ENCODE results near the gene ANO7. TPM values are rescaled to one million over a fixed set of nuclear protein-coding genes. Genes with fewer than 3 reads are reported as not detected.
A peak's percentile ranks its signal among the peaks of the same experiment; 100 is the strongest.

Gene ANO7
- total and polyA plus RNA-seq, 11 donors = 0.67 to 3.0 (median 1.1) TPM

GRCh38 chr2:241218131-241219029, 29.9 kb downstream of the ANO7 start:
- TF ChIP-seq POLR2A (IDR thresholded peaks at IDR 0.05) = no peak
- TF ChIP-seq, protein P1, sequence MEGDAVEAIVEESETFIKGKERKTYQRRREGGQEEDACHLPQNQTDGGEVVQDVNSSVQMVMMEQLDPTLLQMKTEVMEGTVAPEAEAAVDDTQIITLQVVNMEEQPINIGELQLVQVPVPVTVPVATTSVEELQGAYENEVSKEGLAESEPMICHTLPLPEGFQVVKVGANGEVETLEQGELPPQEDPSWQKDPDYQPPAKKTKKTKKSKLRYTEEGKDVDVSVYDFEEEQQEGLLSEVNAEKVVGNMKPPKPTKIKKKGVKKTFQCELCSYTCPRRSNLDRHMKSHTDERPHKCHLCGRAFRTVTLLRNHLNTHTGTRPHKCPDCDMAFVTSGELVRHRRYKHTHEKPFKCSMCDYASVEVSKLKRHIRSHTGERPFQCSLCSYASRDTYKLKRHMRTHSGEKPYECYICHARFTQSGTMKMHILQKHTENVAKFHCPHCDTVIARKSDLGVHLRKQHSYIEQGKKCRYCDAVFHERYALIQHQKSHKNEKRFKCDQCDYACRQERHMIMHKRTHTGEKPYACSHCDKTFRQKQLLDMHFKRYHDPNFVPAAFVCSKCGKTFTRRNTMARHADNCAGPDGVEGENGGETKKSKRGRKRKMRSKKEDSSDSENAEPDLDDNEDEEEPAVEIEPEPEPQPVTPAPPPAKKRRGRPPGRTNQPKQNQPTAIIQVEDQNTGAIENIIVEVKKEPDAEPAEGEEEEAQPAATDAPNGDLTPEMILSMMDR (IDR thresholded peaks at IDR 0.05) = peak in 6 of 12 donors; percentile 16 to 41 (median 32)
- WGBS, 4 donors = 0 to 1% (median 1%) methylated on average over 22 to 83 of the region's 83 CpGs
- DNase-seq (peak; percentile 57 to 70 (median 65)), ATAC-seq (peak in 2 of 4 donors; percentile 17 to 66)
- no peaks in the 10 kb centered on the region for H3K9me3 ChIP-seq
- no peaks in the 10 kb centered on the region for H3K27me3 ChIP-seq
- H3K27ac ChIP-seq = peak overlapping the region in 10 of 12 donors; percentile 49 to 83 (median 67)
- H3K36me3 ChIP-seq = no peaks in the 10 kb centered on the region
- intact Hi-C loops (cut with DNase I) = loop anchor here in 3 of 10 donors (5.0 to 10.0 kb wide), 4 partner anchors 66 to 371 kb away; partner anchors contain the start of genes MTERF4 (in 1 of the 3) and PPP1R7 (in 1 of the 3)
- H3K4me1 ChIP-seq = peaks cover 0 to 17% (median 10%) of the 10 kb centered on the region in 12 donors
- peak overlapping the region; percentile 44 to 93 (median 67) for H3K4me3 ChIP-seq

- WGBS, 4 donors = 62 to 71% (median 67%) methylated on average over 4 of the region's 4 CpGs
- Histone ChIP-seq H3K4me3 (peak overlapping the region in 9 of 12 donors; percentile 56 to 93 (median 67)), H3K27me3 (no peaks in the 10 kb centered on the region), H3K27ac (no peak overlapping the region), H3K4me1 (peaks cover 0 to 23% (median 13%) of the 10 kb centered on the region in 12 donors), H3K36me3 (no peaks in the 10 kb centered on the region), H3K9me3 (no peaks in the 10 kb centered on the region)
- intact Hi-C loops (cut with DNase I) = loop anchor here in 3 of 10 donors (5.0 to 10.0 kb wide), 4 partner anchors 67 to 372 kb away; partner anchors contain the start of genes MTERF4 (in 1 of the 3) and PPP1R7 (in 1 of the 3)
- no peak for ATAC-seq
- DNase-seq = no peak
- TF ChIP-seq, protein P1 (IDR thresholded peaks at IDR 0.05) = no peak
- no peak for TF ChIP-seq POLR2A (IDR thresholded peaks at IDR 0.05)
These were observed 30.5 kb downstream of the ANO7 start for GRCh38 chr2:241219030-241219382.

DNA sequence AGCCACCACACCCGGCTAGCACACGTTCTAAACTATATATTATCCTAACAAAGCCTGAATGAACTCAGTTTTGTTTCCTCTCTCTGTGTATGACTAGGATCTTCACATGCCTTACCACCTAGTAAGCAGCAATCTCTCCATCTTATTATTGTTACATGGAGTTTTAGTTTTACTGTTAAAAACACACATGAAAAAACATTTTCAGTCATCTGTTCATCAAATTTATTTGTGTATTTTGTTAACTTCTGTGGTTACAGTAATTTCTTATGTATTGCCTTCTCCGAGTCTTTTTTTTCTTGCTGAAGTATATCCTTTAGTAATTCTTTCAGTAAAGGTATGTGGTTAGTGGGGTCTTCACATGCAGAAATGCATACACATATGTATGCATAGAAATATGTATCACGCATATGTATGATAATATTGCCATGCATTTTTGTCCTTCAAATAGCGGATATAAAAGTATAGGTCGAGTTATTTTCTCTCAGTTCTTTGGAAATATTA, 31.4 kb downstream of the ANO7 start:
- H3K27ac ChIP-seq = no peak overlapping the region
- peaks cover 0 to under 1% (median 0%) of the 10 kb centered on the region in 9 donors for H3K36me3 ChIP-seq
- TF ChIP-seq, protein P1 (IDR thresholded peaks at IDR 0.05) = no peak
- TF ChIP-seq POLR2A (IDR thresholded peaks at IDR 0.05) = no peak
- ATAC-seq (no peak), DNase-seq (no peak)
- no peaks in the 10 kb centered on the region for H3K27me3 ChIP-seq
- 88 to 97% (median 95%) methylated on average over 6 of the region's 6 CpGs for WGBS, 4 donors
- peaks cover 0 to 31% (median 21%) of the 10 kb centered on the region in 12 donors for H3K4me1 ChIP-seq
- no peak overlapping the region for H3K4me3 ChIP-seq
- intact Hi-C loops (cut with DNase I) = loop anchor here in 3 of 10 donors (5.0 to 10.0 kb wide), 4 partner anchors 68 to 373 kb away; partner anchors contain the start of genes MTERF4 (in 1 of the 3) and PPP1R7 (in 1 of the 3)
- no peaks in the 10 kb centered on the region for H3K9me3 ChIP-seq
